Omental fat pad (tissue), 4 donors: Measurements from ENCODE around the gene CROCC. TPM values are rescaled to one million over a fixed set of nuclear protein-coding genes. Genes with fewer than 3 reads are reported as not detected.

Source experiments
- ATAC-seq: fragments of 150-250 bp; one replicate; pipeline ENCODE4 v1.9.1; 2016; ENCODE audit warnings: mild to moderate bottlenecking, moderate library complexity; ENCODE audit not compliant: low FRiP score
- DNase-seq: peaks from one replicate; pipeline ENCODE4 v3.0.0-alpha.2; 2019; ENCODE audit warnings: low spot score
- CTCF ChIP-seq, 3 donors: fragments of 450-650 bp; IDR thresholded peaks; one replicate each; pipeline ENCODE4 v1.5.1; 2016 to 2017; ENCODE audit warnings: antibody characterized with exemption in 3 of 3, mild to moderate bottlenecking in 3 of 3, moderate library complexity in 2 of 3
- total RNA-seq, 4 donors: library from RNA; depleted of rRNA; stranded (reverse); fragments of >200 nt; gene quantifications; one replicate each; pipeline ENCODE4 v1.1.0, GENCODE V29; 2016

The CROCC gene
- total RNA-seq, 4 donors from 2014 or later: 10.9 to 24.1 (median 14.0) TPM

DNA sequence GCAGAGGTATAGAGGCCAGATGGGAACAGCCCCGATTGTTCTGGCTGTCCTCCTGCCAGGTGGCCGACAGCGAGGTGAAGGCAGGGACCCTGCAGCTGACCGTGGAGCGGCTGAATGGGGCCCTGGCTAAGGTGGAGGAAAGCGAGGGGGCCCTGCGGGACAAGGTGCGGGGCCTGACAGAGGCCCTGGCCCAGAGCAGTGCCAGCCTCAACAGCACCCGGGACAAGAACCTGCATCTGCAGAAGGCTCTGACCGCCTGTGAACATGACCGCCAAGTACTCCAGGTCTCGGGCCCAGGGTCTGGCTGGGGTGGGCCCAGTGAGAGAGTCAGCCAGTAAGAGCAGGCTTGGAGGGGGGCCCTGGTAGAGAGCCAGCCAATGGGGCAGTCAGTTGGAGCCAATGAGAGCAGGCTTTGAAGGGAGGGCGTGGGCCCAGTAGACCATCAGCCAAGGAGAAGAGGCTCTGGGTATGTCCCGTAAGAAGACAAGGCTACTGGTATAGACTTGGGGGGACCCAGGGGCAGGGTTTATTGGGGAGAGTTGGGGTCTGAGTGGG lies 47.4 kb downstream of the CROCC start:
- no peak for TF ChIP-seq CTCF (IDR thresholded peaks at IDR 0.05)
- ATAC-seq (no peak), DNase-seq (no peak)

- ATAC-seq (no peak), DNase-seq (no peak)
- TF ChIP-seq CTCF (IDR thresholded peaks at IDR 0.05): no peak
Measured at GRCh38 chr1:16969651-16970050, 47.9 kb downstream of the CROCC start.

DNA sequence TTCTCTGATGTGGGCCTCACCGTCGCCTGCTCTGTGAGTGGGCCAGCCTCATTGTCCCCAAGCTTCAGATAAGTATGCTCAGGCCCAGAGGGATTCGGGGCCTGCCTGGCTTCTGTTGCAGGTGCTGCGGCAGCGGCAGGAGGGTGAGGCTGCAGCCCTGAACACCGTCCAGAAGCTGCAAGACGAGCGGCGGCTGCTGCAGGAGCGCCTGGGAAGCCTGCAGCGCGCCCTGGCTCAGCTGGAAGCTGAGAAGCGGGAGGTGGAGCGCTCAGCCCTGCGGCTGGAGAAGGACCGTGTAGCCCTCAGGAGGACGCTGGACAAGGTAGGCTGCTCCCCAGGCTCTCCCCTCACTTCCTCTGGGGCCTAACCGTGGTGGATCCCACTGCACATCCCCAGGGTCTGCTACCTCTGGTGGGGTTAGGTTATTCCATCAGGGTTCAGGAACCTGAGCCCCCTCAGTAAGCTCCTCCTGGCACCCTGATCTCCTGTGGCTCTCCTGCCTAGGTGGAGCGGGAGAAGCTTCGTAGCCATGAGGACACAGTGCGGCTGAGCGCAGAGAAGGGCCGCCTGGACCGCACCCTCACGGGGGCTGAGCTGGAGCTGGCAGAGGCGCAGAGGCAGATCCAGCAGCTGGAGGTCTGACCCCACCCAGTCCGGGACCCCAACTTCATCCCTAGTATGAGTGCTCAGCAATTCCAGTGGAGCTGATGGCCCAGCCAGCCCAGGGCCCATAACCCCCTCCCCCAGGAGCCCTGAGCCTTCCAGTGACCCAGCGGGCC lies 48.6 kb downstream of the CROCC start:
- no peak for TF ChIP-seq CTCF (IDR thresholded peaks at IDR 0.05)
- DNase-seq: no peak
- ATAC-seq: no peak

DNA sequence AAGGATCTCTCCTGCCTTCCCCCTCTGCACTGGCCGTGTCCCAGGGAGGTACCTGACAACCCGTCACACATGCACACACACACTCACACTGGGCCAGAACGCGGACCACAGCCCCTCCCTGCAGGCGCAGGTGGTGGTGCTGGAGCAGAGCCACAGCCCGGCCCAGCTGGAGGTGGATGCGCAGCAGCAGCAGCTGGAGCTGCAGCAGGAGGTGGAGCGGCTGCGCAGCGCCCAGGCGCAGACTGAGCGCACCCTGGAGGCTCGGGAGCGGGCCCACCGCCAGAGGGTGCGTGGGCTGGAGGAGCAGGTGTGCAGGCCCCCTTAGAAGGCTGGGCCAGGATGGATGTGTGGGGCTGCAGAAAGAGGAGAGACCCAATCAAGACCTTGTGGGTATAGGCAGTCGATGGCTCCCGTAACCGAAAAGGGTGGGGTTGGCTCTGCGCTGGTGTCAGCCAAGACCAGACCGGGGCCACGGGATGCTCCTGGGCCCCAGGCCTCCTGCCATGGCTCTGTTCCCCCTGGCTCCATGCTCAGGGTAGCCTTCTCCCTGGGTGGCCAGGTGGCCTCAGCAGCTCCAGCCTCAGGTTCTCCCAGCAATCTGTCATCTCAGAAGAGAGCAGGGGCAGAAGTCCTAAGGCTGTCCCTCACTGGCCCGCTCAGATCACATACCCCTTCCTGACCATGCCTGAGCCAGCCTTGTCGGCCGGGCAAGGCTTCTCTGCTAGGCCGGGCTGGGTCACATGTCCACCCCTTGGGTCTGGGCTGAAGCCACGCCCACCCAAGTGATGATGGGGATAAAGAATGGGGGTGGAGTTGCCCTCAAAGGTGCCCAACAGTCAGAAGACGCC lies 49.8 kb downstream of the CROCC start:
- peak; percentile 40 for ATAC-seq
- DNase-seq: no peak
- TF ChIP-seq CTCF (IDR thresholded peaks at IDR 0.05): no peak

DNA sequence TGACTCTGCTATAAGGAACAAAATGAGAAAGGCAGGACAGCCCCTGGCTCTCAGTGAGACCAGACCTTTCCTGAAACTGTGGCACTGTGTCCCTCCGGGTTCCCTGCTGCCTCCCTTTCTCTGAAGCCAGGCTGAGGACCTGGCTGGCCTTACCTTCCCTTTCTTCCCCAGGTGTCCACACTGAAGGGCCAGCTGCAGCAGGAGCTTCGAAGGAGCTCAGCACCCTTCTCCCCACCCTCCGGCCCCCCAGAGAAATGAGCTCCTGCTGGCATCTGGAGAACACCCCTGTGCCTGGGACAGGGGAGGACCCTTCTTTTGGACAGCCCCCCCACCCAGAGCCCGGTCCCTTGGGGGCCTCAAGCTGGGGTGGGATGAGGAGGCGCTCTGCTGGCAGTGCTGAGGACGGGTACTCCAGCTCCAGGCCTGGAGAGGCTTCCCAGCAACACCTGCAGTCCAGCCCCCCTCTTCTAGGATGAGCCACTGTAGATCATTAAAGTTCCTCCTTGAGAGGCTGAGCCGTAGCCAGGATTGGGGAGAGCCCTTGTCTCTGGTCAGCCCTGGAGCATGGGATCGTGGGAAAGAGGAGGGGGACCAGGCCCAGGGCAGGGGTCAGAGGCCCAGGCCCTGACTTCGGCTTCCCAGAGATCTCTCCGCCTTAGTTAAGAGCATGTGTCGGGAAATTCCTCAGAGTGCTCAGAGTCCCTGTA lies 50.6 kb downstream of the CROCC start:
- TF ChIP-seq CTCF (IDR thresholded peaks at IDR 0.05): no peak
- ATAC-seq: no peak
- no peak for DNase-seq

- no peak for DNase-seq
- ATAC-seq: no peak
- TF ChIP-seq CTCF (IDR thresholded peaks at IDR 0.05): no peak
Measured at GRCh38 chr1:16973215-16973614, 51.5 kb downstream of the CROCC start.
